Activated CD8-positive, alpha-beta memory T cell treated with anti-CD3 and anti-CD28 coated beads, Interleukin-2, amount 10 ng/mL, durations not matched to agents 7 days and 5 days (primary cell): ENCODE measurements around the gene F8. TPM values are rescaled to one million over a fixed set of nuclear protein-coding genes. Genes with fewer than 3 reads are reported as not detected.
"Not testable (repeated sequence)": the region's sequence is repeated elsewhere in the genome, so short reads cannot be mapped to it uniquely, and the experiment has no call there.

Experiments
- ATAC-seq: fragments of 150-1000 bp; cut with Tn5 transposase; one replicate; pipeline ENCODE4 v1.10.0; 2021; ENCODE audit warnings: moderate library complexity
- CTCF ChIA-PET: fragments of 350-600 bp; sonication (Branson Sonifier 250); formaldehyde crosslinking; loops from one replicate; lab custom pipeline; 2021; ENCODE audit warnings: antibody characterized with exemption; lab: Charles Lee
- DNase-seq: peaks from one replicate; pipeline ENCODE4 v3.0.0-alpha.2; 2020
- H3K27ac Mint-ChIP-seq: one replicate; pipeline ENCODE4 v1.8.0; 2021; ENCODE audit warnings: mild to moderate bottlenecking, mixed read lengths
- H3K27me3 Mint-ChIP-seq: one replicate; pipeline ENCODE4 v1.8.0; 2021; ENCODE audit warnings: mixed read lengths
- H3K36me3 Mint-ChIP-seq: one replicate; pipeline ENCODE4 v1.8.0; 2021; ENCODE audit warnings: mild to moderate bottlenecking, mixed read lengths
- H3K4me1 Mint-ChIP-seq: one replicate; pipeline ENCODE4 v1.8.0; 2021; ENCODE audit warnings: mixed read lengths
- H3K4me3 Mint-ChIP-seq: one replicate; pipeline ENCODE4 v1.8.0; 2021; ENCODE audit warnings: mild to moderate bottlenecking, moderate library complexity, mixed read lengths
- H3K9me3 Mint-ChIP-seq: one replicate; pipeline ENCODE4 v1.8.0; 2022; ENCODE audit warnings: low read depth, mixed read lengths
- total RNA-seq, 2 experiments: library from RNA; stranded (reverse); gene quantifications; one replicate each; pipeline ENCODE4 v1.2.3, GENCODE V29; 2021

F8 gene
- total RNA-seq, 2 experiments from 2014 or later: 12.7 to 15.0 TPM

DNA sequence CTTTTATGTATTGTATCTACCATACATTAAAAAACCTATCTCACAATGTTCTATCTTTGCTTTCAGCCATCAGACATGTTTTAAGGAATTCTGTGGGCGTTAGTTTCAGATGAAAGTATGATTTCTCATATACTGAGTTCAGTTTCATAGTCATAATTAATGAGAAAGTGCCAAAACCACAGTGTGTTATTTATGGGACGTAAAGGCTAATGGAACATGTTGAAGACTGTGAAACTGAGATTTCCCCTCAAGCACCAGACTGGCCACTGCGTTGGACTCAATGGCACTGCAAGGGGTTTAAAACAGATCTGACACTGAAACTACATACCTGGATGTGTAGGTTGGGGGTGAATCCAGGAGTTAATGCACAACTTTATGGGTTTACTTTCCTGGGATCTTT lies 32.0 kb downstream of the F8 start:
- H3K4me1 Mint-ChIP-seq: no peaks in the 10 kb centered on the region
- no peak overlapping the region for H3K27ac Mint-ChIP-seq
- H3K4me3 Mint-ChIP-seq: no peak overlapping the region
- DNase-seq (no peak), ATAC-seq (no peak)
- no peaks in the 10 kb centered on the region for H3K9me3 Mint-ChIP-seq
- CTCF ChIA-PET: no interaction called here
- H3K27me3 Mint-ChIP-seq: peaks cover 3% of the 10 kb centered on the region
- no peaks in the 10 kb centered on the region for H3K36me3 Mint-ChIP-seq

DNA sequence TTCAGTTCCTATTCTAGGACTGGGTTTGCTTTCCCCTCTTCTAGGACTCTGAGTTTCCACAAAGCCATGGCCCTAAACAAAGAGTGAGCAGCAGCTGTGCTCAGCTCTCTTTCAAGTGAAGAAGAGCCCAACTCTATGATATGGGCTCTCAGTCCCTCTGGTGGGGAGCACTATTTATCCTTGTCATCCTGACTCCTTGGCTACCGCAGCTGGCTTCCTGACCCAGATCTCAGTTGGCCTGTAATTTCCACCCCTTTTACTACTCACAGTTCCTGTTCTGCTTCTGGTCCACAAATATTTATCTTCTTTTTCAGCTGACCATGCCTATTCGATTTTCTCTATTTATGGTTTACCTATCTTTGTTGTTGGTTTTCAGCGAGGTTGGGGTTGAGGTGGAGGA lies 33.8 kb downstream of the F8 start:
- Mint-ChIP-seq H3K4me3 (no peak overlapping the region), H3K27ac (no peak overlapping the region), H3K4me1 (no peaks in the 10 kb centered on the region), H3K27me3 (peaks cover 3% of the 10 kb centered on the region), H3K36me3 (no peaks in the 10 kb centered on the region), H3K9me3 (no peaks in the 10 kb centered on the region)
- DNase-seq (no peak), ATAC-seq (no peak)
- CTCF ChIA-PET: interaction anchor here (1.6 kb wide), 1 partner anchor 68 kb away, joined by 7 read pairs; no protein-coding TSS in a partner anchor

DNA sequence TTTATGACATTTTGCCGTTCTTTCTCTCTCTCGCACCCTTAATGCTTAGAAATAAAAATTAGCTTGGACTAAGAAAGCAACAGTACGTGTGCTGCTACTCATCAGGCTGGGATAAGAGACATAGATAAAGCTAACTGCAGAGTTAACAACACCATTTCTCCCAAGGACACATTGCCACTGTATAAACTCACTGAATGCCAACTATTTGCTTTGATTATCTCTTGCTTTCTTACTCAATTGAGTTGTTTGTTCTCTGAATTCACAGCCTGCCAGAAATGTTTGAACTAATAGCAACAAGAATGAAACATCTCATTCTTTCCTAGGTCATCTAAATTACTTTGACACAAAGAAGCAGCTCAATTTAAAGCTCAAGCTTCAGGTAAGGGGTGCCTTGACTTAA lies 34.6 kb downstream of the F8 start:
- Mint-ChIP-seq H3K27ac (no peak overlapping the region), H3K4me3 (no peak overlapping the region), H3K9me3 (no peaks in the 10 kb centered on the region), H3K27me3 (peaks cover 3% of the 10 kb centered on the region), H3K4me1 (no peaks in the 10 kb centered on the region), H3K36me3 (no peaks in the 10 kb centered on the region)
- CTCF ChIA-PET: interaction anchor here (1.6 kb wide), 1 partner anchor 69 kb away, joined by 7 read pairs; no protein-coding TSS in a partner anchor
- ATAC-seq (no peak), DNase-seq (no peak)

DNA sequence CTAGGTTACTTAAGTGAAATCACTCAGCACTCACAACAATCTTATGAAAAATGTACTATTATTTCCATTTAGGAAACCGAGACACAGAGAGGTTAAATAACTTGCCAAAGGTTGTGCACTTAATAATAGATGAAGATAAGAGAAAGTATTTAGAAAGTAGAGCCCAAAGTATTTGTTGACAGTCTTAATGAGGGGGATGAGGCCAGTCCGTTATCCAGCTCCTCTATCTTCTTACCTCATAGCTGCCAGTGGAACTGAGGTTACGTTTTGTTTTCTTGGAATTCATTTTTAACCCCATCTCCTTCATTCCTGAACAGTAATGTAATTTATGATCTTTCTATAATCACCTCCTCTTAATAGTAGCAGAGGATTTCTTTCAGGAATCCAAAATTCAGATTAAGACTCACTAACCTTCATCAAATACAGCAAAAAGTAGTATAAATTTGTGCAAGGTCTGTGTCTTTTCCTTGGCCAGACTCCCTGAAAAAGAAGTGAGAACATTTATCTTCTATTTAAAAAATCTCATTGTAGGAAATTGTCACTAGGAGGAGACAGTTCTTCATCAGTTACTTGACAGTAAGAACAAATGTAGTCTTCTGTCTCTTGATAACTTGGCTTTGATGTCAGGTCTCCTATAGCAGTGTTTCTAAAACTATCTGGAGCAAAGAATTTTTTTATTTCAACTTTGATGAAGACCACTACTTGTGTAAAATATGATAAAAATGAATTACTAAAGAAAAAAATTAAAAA lies 35.5 kb downstream of the F8 start:
- no peaks in the 10 kb centered on the region for H3K9me3 Mint-ChIP-seq
- H3K27me3 Mint-ChIP-seq: peaks cover 3% of the 10 kb centered on the region
- CTCF ChIA-PET: interaction anchor here (1.6 kb wide), 1 partner anchor 70 kb away, joined by 7 read pairs; no protein-coding TSS in a partner anchor
- no peak for ATAC-seq
- no peak overlapping the region for H3K4me3 Mint-ChIP-seq
- no peaks in the 10 kb centered on the region for H3K36me3 Mint-ChIP-seq
- H3K27ac Mint-ChIP-seq: no peak overlapping the region
- DNase-seq: no peak
- no peaks in the 10 kb centered on the region for H3K4me1 Mint-ChIP-seq

DNA sequence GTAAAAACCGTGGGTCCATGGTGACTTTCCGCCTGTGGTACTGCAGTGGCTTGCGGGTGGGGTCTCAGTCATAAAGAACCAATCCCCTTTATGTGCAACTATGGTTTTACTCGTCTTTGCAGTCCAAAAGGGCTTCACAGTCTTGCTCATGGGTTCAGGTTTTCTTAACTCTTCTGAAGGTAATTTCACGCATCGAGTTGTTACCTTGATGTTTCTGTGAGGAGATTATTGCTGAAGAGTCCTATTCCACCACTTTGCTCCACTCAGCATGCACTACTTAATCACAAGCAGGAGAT lies 41.5 kb downstream of the F8 start:
- peaks cover 25% of the 10 kb centered on the region for H3K4me1 Mint-ChIP-seq
- H3K27me3 Mint-ChIP-seq: no peaks in the 10 kb centered on the region
- CTCF ChIA-PET: interaction anchor here (1.2 to 3.7 kb wide), 3 partner anchors 64 to 81 kb away, joined by 3 to 24 read pairs (median 17); no protein-coding TSS in a partner anchor
- H3K9me3 Mint-ChIP-seq: no peaks in the 10 kb centered on the region
- no peak for ATAC-seq
- DNase-seq: no peak
- H3K27ac Mint-ChIP-seq: peak overlapping the region; percentile 85
- H3K4me3 Mint-ChIP-seq: peak overlapping the region; percentile 78
- peaks cover 1% of the 10 kb centered on the region for H3K36me3 Mint-ChIP-seq

DNA sequence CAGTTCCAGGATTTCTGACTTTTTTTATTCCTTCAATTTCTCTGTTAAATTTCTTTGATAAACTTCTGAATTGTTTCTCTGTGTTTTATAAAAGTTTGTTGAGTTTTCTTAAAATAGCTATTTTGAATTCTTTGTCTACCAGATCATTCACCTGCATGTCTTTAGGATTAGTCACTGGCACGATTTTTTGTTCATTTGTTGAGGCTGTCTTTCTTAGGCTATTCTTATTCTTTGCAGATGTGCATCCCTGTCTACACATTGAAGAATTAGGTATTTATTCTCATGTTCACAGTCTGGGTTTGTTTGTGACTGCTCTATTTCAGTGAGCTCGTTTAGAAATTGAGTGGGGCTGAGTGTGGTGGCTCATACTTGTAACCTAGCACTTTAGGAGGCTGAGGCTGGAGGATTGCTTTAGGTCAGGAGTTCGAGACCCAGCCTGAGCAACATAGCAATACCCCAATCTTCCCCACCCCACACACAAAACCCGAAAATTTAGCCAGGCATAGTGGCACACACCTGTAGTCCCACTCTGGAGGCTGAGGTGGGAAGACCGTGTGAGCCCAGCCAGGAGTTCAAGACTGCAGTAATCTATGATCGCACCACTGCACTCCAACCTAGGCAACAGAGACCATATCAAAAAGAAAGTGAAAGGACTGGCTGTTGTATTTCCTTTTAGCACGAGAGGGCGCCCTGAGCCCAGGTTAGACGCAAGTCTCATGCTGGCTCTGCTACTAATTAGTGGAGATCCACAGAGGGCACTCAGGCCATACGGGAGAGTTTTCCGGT lies 42.0 kb downstream of the F8 start:
- H3K27me3 Mint-ChIP-seq: no peaks in the 10 kb centered on the region
- ATAC-seq (peak; percentile 98), DNase-seq (peak; percentile 86)
- H3K27ac Mint-ChIP-seq: peak overlapping the region; percentile 85
- H3K4me3 Mint-ChIP-seq: peak overlapping the region; percentile 78
- H3K9me3 Mint-ChIP-seq: no peaks in the 10 kb centered on the region
- peaks cover 25% of the 10 kb centered on the region for H3K4me1 Mint-ChIP-seq
- H3K36me3 Mint-ChIP-seq: peaks cover 1% of the 10 kb centered on the region
- CTCF ChIA-PET: interaction anchor here (1.0 to 3.7 kb wide), 7 partner anchors 46 to 168 kb away, joined by 3 to 24 read pairs (median 6); partner anchors contain the start of gene FUNDC2

DNA sequence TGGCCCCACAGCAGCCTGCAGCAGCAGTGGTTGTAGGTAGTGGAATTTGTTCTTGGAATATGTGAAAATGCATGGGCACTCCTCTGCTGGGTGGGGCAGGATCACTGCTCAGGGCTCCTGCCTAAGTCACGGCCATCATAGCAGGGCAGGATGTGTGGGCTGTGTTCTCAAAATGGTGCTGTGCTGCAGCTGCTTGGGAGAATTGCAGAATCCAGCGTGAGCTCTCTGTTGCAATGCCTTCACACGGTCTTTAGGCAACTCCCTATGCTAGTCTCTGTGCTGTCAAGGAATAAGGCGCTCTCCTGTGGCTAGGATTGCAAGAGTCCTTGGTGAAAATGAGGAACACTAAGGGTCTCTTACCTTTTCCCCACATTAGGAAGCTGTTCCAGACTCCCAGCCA lies 42.9 kb downstream of the F8 start:
- Mint-ChIP-seq H3K27me3 (no peaks in the 10 kb centered on the region), H3K4me3 (no peak overlapping the region), H3K9me3 (no peaks in the 10 kb centered on the region), H3K4me1 (peaks cover 25% of the 10 kb centered on the region), H3K27ac (no peak overlapping the region), H3K36me3 (peaks cover 1% of the 10 kb centered on the region)
- CTCF ChIA-PET: interaction anchor here (1.0 to 3.7 kb wide), 7 partner anchors 47 to 169 kb away, joined by 3 to 24 read pairs (median 6); partner anchors contain the start of gene FUNDC2
- ATAC-seq (no peak), DNase-seq (no peak)

DNA sequence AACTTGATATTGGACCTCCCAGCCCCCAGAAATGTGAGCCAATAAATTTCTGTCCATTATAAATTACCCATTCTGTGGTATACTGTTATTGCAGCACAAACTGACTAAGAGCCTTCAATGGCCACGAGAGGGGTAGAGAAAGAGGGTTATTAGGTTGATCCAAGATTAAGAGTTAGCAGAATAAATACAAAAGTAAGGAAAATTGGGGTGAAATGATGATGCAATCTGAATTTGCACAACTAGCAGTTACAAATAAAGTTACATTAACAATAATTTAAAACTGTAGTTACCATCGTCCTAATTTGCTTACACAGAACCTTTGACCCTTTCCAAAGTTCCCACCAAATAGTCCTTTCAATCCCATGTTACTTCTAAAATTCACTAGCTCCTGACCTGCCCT lies 54.2 kb downstream of the F8 start:
- ATAC-seq: no peak
- Mint-ChIP-seq H3K9me3 (no peaks in the 10 kb centered on the region), H3K4me1 (no peaks in the 10 kb centered on the region), H3K36me3 (no peaks in the 10 kb centered on the region), H3K27me3 (peaks cover 6% of the 10 kb centered on the region), H3K4me3 (no peak overlapping the region), H3K27ac (no peak overlapping the region)
- CTCF ChIA-PET: no interaction called here
- DNase-seq: no peak

DNA sequence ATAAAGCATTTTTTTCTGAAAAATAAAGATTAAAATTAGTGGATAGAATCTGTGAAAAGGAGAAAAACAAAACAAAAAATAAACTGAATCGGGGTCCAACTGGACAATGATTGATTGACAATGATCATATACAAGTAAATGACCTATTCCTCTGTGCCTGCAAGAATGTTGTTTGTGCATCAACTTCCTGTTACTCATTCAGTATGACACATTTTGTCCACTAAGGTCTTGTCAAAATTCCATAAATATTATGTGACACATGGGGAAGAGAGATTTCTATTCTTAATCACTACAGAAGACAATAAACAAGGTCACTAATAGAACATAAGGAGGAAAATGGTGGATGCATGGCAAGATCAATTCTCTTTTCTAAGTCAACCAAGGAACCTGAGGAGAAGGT lies 54.9 kb downstream of the F8 start:
- DNase-seq: no peak
- H3K36me3 Mint-ChIP-seq: no peaks in the 10 kb centered on the region
- ATAC-seq: no peak
- no peak overlapping the region for H3K4me3 Mint-ChIP-seq
- H3K27me3 Mint-ChIP-seq: peaks cover 6% of the 10 kb centered on the region
- no peak overlapping the region for H3K27ac Mint-ChIP-seq
- no peaks in the 10 kb centered on the region for H3K4me1 Mint-ChIP-seq
- no peaks in the 10 kb centered on the region for H3K9me3 Mint-ChIP-seq
- CTCF ChIA-PET: no interaction called here

DNA sequence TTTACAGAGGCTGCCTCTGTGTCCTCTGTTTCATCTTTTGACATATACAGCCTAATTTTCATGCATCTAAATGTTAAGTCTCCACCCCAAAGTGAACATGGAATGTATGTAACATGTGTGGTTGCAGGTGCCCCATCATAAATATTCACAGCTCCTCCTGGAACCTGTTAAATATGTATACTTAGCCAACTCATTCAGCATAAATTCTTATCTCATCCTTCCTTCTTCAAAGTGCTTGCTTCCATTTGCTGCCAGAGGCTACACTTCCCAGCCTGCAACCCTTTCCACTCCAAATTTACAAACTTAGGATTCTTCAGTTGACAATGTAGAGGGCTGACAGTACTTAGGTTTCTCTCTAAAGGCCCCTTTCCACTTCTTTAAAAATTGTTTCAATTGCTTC lies 60.6 kb downstream of the F8 start:
- ATAC-seq: no peak

DNA sequence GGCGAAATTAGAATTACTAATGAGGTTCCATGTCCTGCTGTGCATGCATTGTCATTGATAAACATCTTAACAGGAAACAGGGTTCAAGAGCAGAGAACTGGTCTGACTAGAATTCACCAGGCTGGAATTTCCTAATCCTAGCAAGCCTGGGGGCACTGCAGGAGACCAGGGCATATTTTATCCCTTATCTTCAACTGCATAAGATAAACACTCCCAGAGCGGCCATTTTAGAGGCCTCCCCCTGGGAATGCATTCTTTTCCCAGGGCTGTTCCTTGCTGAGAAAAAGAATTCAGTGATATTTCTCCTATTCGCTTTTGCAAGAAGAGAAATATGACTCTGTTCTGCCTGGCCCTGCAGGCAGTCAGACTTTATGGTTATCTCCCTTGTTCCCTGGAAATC lies 66.7 kb downstream of the F8 start:
- H3K4me3 Mint-ChIP-seq, ATAC-seq, H3K4me1 Mint-ChIP-seq, DNase-seq, H3K9me3 Mint-ChIP-seq, H3K27ac Mint-ChIP-seq, H3K36me3 Mint-ChIP-seq, CTCF ChIA-PET, H3K27me3 Mint-ChIP-seq: not testable (repeated sequence)

More for the DNA sequence above, 60.6 kb downstream of the F8 start:
- CTCF ChIA-PET: no interaction called here
- no peaks in the 10 kb centered on the region for H3K36me3 Mint-ChIP-seq
- H3K4me3 Mint-ChIP-seq: no peak overlapping the region
- no peak for DNase-seq
- no peaks in the 10 kb centered on the region for H3K4me1 Mint-ChIP-seq
- no peak overlapping the region for H3K27ac Mint-ChIP-seq
- peaks cover 10% of the 10 kb centered on the region for H3K27me3 Mint-ChIP-seq
- no peaks in the 10 kb centered on the region for H3K9me3 Mint-ChIP-seq

DNA sequence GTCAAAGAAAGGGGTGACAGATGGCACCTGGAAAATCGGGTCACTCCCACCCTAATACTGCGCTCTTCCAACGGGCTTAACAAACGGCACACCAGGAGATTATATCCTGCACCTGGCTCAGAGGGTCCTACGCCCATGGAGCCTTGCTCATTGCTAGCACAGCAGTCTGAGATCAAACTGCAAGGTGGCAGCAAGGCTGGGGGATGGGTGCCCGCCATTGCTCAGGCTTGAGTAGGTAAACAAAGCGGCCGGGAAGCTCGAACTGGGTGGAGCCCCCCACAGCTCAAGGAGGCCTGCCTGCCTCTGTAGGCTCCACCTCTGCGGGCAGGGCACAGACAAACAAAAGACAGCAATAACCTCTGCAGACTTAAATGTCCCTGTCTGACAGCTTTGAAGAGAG lies 83.3 kb downstream of the F8 start:
- H3K4me1 Mint-ChIP-seq, H3K9me3 Mint-ChIP-seq, ATAC-seq, H3K4me3 Mint-ChIP-seq, H3K36me3 Mint-ChIP-seq, DNase-seq, H3K27ac Mint-ChIP-seq, CTCF ChIA-PET: not testable (repeated sequence)
- H3K27me3 Mint-ChIP-seq: peaks cover 13% of the 10 kb centered on the region

DNA sequence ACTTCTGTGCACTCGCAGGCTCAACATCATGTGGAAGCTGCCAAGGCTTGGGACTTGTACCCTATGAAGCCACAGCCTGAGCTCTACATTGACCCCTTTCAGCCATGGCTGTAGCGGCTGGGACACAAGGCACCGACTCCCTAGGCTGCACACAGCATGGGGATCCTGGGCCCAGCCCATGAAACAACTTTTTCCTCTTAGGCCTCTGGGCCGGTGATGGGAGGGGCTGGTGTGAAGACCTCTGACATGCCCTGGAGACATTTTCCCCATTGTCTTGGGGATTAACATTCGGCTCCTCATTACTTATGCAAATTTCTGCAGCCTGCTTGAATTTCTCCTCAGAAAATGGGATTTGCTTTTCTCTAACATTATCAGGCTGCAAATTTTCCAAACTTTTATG lies 97.8 kb downstream of the F8 start:
- CTCF ChIA-PET: not testable (repeated sequence)

More for the DNA sequence above, 97.8 kb downstream of the F8 start:
- H3K27me3 Mint-ChIP-seq: peaks cover 21% of the 10 kb centered on the region
- not testable (repeated sequence) for H3K4me1 Mint-ChIP-seq, H3K27ac Mint-ChIP-seq, H3K36me3 Mint-ChIP-seq, H3K9me3 Mint-ChIP-seq, ATAC-seq, H3K4me3 Mint-ChIP-seq, DNase-seq
